ENCODE results near the gene PXK. TPM values are rescaled to one million over a fixed set of nuclear protein-coding genes. Genes with fewer than 3 reads are reported as not detected.

Gene PXK
- total RNA-seq, 1 donor from 2014 or later: 55.1 TPM

- intact Hi-C loops (cut with micrococcal nuclease): no loop called here
Observed at GRCh38 chr3:58459160-58459559, 126.5 kb downstream of the PXK start.

- intact Hi-C loops (cut with micrococcal nuclease): loop anchor here (1.0 to 2.0 kb wide), 5 partner anchors 8 to 156 kb away; partner anchors contain the start of genes HTD2, PDHB and RPP14
Observed at GRCh38 chr3:58462829-58463180, 130.1 kb downstream of the PXK start.

GRCh38 chr3:58463181-58463941 is 130.7 kb downstream of the PXK start:
- intact Hi-C loops (cut with micrococcal nuclease): loop anchor here (1.0 to 2.0 kb wide), 5 partner anchors 8 to 157 kb away; partner anchors contain the start of genes HTD2, PDHB and RPP14

GRCh38 chr3:58463942-58464271 is 131.2 kb downstream of the PXK start:
- intact Hi-C loops (cut with micrococcal nuclease): loop anchor here (1.0 to 2.0 kb wide), 5 partner anchors 7 to 157 kb away; partner anchors contain the start of genes HTD2, PDHB and RPP14

- intact Hi-C loops (cut with micrococcal nuclease): no loop called here
Observed at GRCh38 chr3:58464866-58465265, 132.2 kb downstream of the PXK start.

- intact Hi-C loops (cut with micrococcal nuclease): no loop called here
Observed at GRCh38 chr3:58466899-58467563, 134.3 kb downstream of the PXK start.

GRCh38 chr3:58469096-58469495 is 136.4 kb downstream of the PXK start:
- intact Hi-C loops (cut with micrococcal nuclease): no loop called here

- intact Hi-C loops (cut with micrococcal nuclease): loop anchor here (1.0 to 2.0 kb wide), 6 partner anchors 7 to 164 kb away; partner anchors contain the start of genes HTD2, PDHB and RPP14
Observed at GRCh38 chr3:58470363-58471024, 137.8 kb downstream of the PXK start.

GRCh38 chr3:58471025-58471887 is 138.6 kb downstream of the PXK start:
- intact Hi-C loops (cut with micrococcal nuclease): loop anchor here (1.0 to 2.0 kb wide), 6 partner anchors 8 to 165 kb away; partner anchors contain the start of genes HTD2, PDHB and RPP14

- intact Hi-C loops (cut with micrococcal nuclease): no loop called here
Observed at GRCh38 chr3:58473275-58473674, 140.6 kb downstream of the PXK start.

GRCh38 chr3:58474348-58474911 is 141.7 kb downstream of the PXK start:
- intact Hi-C loops (cut with micrococcal nuclease): no loop called here

GRCh38 chr3:58474967-58475578 is 142.4 kb downstream of the PXK start:
- intact Hi-C loops (cut with micrococcal nuclease): no loop called here

Other genes with a start within 250 kb of the PXK start
- gene DNASE1L3, start 121.9 kb upstream of the PXK start, total RNA-seq: not detected in 2 replicates
- 6.1 and 7.0 TPM in 2 replicates for gene ABHD6, start 95.1 kb upstream of the PXK start, total RNA-seq
- gene RPP14, start 26.6 kb upstream of the PXK start, total RNA-seq: 18.0 and 19.6 TPM in 2 replicates
- 5.3 and 6.3 TPM in 2 replicates for gene HTD2, start 26.4 kb upstream of the PXK start, total RNA-seq
- gene PDHB, start 100.9 kb downstream of the PXK start, total RNA-seq: 63.8 and 68.7 TPM in 2 replicates
- 10.7 and 11.2 TPM in 2 replicates for gene KCTD6, start 159.2 kb downstream of the PXK start, total RNA-seq
- not detected in 2 replicates for gene ACOX2, start 204.3 kb downstream of the PXK start, total RNA-seq
- gene FAM107A, start 244.5 kb downstream of the PXK start, total RNA-seq: not detected in 2 replicates

Measured in T-helper 1 cell treated with Interleukin-12 subunit alpha and Interleukin-12 subunit beta and Interleukin-4 antibody, amounts not matched to agents 30 ng/mL and 1 ng/mL, for 36 hours (primary cell).